ENCODE results near the gene CHRNB1. TPM values are rescaled to one million over a fixed set of nuclear protein-coding genes. Genes with fewer than 3 reads are reported as not detected.

The CHRNB1 gene
- total RNA-seq, 1 experiment from 2014 or later: 1.7 TPM

GRCh38 chr17:7484919-7485377, 40.1 kb downstream of the CHRNB1 start:
- CTCF ChIA-PET: no interaction called here
- H3K9me3 Mint-ChIP-seq (ENCODE audit: unreplicated experiment): no peaks in the 10 kb centered on the region
- no peaks in the 10 kb centered on the region for H3K27me3 ChIP-seq (replicated peaks; ENCODE audit: control insufficient read depth, insufficient read depth, low read length)
- H3K27me3 Mint-ChIP-seq (ENCODE audit: insufficient read depth, unreplicated experiment): no peaks in the 10 kb centered on the region
- H3K36me3 Mint-ChIP-seq (ENCODE audit: insufficient read depth, unreplicated experiment): peaks cover 53% of the 10 kb centered on the region
- H3K4me3 ChIP-seq (ENCODE audit: low read depth, low read length): peak overlapping the region; percentile 48
- no peak for DNase-seq
- POLR2A ChIA-PET: interaction anchor here (0.6 kb wide), 2 partner anchors 47 to 468 kb away, joined by 3 to 4 read pairs; no protein-coding TSS in a partner anchor
- peak overlapping the region; percentile 98 for H3K27ac Mint-ChIP-seq (ENCODE audit: unreplicated experiment)
- no peaks in the 10 kb centered on the region for H3K9me3 ChIP-seq
- no peak for TF ChIP-seq CTCF (IDR thresholded peaks at IDR 0.05; ENCODE audit: insufficient read depth in 1 of 2, low read depth in 1 of 2, low read length in 1 of 2, severe bottlenecking in 1 of 2, unreplicated experiment in 1 of 2)
- peaks cover 37% of the 10 kb centered on the region for H3K4me1 Mint-ChIP-seq (ENCODE audit: low read depth, unreplicated experiment)
- TSS peak; percentile 42 for BruUV-seq (replicated peaks)
- H3K4me1 ChIP-seq: peaks cover 13% of the 10 kb centered on the region
- H3K4me3 Mint-ChIP-seq (ENCODE audit: unreplicated experiment): peak overlapping the region; percentile 97
- H3K36me3 ChIP-seq (ENCODE audit: control insufficient read depth, insufficient read depth, low read length): no peaks in the 10 kb centered on the region
- intact Hi-C loops (cut with micrococcal nuclease; ENCODE audit: unreplicated experiment): loop anchor here (5.0 kb wide), 2 partner anchors 87 to 178 kb away; partner anchors contain the start of gene EIF5A

DNA sequence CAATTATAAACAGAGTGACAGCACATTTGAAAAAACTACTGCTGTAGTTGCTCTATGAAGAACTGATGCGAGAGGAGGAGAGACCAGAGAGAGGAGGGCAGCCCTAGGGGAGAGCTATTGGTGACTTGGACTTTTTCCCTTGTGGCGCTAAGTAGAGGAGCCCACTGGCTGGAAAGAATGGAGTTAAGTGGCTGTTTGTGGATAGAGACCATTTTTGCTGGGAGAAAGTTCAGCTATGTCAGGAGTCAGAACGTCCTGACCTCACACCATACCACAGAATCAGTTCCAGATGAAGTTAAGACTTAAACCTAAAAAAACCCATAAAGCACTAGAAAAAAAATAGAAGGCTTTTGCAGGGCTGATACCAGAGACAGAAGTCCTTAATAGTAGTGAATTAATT, 41.3 kb downstream of the CHRNB1 start:
- Mint-ChIP-seq H3K4me3 (ENCODE audit: unreplicated experiment) (peak overlapping the region; percentile 63), H3K27ac (ENCODE audit: unreplicated experiment) (no peak overlapping the region), H3K4me1 (ENCODE audit: low read depth, unreplicated experiment) (peaks cover 42% of the 10 kb centered on the region), H3K9me3 (ENCODE audit: unreplicated experiment) (no peaks in the 10 kb centered on the region), H3K36me3 (ENCODE audit: insufficient read depth, unreplicated experiment) (peaks cover 61% of the 10 kb centered on the region), H3K27me3 (ENCODE audit: insufficient read depth, unreplicated experiment) (no peaks in the 10 kb centered on the region)
- TF ChIP-seq CTCF (IDR thresholded peaks at IDR 0.05; ENCODE audit: insufficient read depth in 1 of 2, low read depth in 1 of 2, low read length in 1 of 2, severe bottlenecking in 1 of 2, unreplicated experiment in 1 of 2): no peak
- Histone ChIP-seq H3K9me3 (no peaks in the 10 kb centered on the region), H3K36me3 (ENCODE audit: control insufficient read depth, insufficient read depth, low read length) (no peaks in the 10 kb centered on the region), H3K27me3 (replicated peaks; ENCODE audit: control insufficient read depth, insufficient read depth, low read length) (no peaks in the 10 kb centered on the region), H3K4me1 (0 out of 2 replicates have a peak, but pooled peaks cover 3% of the 10 kb centered on the region), H3K4me3 (ENCODE audit: low read depth, low read length) (no peak overlapping the region; the same call in 1 of the 2 replicates)
- BruUV-seq (replicated peaks): no TSS peak
- ChIA-PET POLR2A (no interaction called here), CTCF (interaction anchor here (1.0 kb wide), 1 partner anchor 49 kb away, joined by 3 read pairs; no protein-coding TSS in a partner anchor)
- DNase-seq: no peak
- intact Hi-C loops (cut with micrococcal nuclease; ENCODE audit: unreplicated experiment): no loop called here

- H3K4me3 Mint-ChIP-seq (ENCODE audit: unreplicated experiment): no peak overlapping the region
- H3K27me3 Mint-ChIP-seq (ENCODE audit: insufficient read depth, unreplicated experiment): no peaks in the 10 kb centered on the region
- Histone ChIP-seq H3K27me3 (replicated peaks; ENCODE audit: control insufficient read depth, insufficient read depth, low read length) (no peaks in the 10 kb centered on the region), H3K4me1 (no peaks in the 10 kb centered on the region), H3K4me3 (ENCODE audit: low read depth, low read length) (no peak overlapping the region), H3K36me3 (ENCODE audit: control insufficient read depth, insufficient read depth, low read length) (no peaks in the 10 kb centered on the region), H3K9me3 (no peaks in the 10 kb centered on the region)
- peaks cover 57% of the 10 kb centered on the region for H3K36me3 Mint-ChIP-seq (ENCODE audit: insufficient read depth, unreplicated experiment)
- BruUV-seq (replicated peaks): no TSS peak
- TF ChIP-seq CTCF (IDR thresholded peaks at IDR 0.05; ENCODE audit: insufficient read depth in 1 of 2, low read depth in 1 of 2, low read length in 1 of 2, severe bottlenecking in 1 of 2, unreplicated experiment in 1 of 2): no peak
- ChIA-PET CTCF (no interaction called here), POLR2A (no interaction called here)
- H3K4me1 Mint-ChIP-seq (ENCODE audit: low read depth, unreplicated experiment): peaks cover 38% of the 10 kb centered on the region
- H3K9me3 Mint-ChIP-seq (ENCODE audit: unreplicated experiment): no peaks in the 10 kb centered on the region
- intact Hi-C loops (cut with micrococcal nuclease; ENCODE audit: unreplicated experiment): no loop called here
- no peak for DNase-seq
- H3K27ac Mint-ChIP-seq (ENCODE audit: unreplicated experiment): no peak overlapping the region
Observed at GRCh38 chr17:7490144-7490543, 45.3 kb downstream of the CHRNB1 start.

All from Caco-2 (cell line).